Endothelial cell of umbilical vein (primary cell): ENCODE results near the gene ARMH4. TPM values are rescaled to one million over a fixed set of nuclear protein-coding genes. Genes with fewer than 3 reads are reported as not detected.

Experiments
- BruUV-seq: library from RNA; stranded (reverse); fragments of 400-500 nt; replicated peaks from 2 replicates; lab custom pipeline; 2021; lab: Mats Ljungman, UMichigan
- CTCF ChIA-PET: fragments of 300-600, 350-600 bp; sonication (Branson Sonifier 250); formaldehyde crosslinking; loops from one replicate; lab custom pipeline; 2021; ENCODE audit warnings: antibody characterized with exemption, inconsistent platforms; lab: Charles Lee
- POLR2A ChIA-PET: fragments of 300-600, 350-600 bp; sonication (Branson Sonifier 250); formaldehyde crosslinking; loops from one replicate; lab custom pipeline; 2021; ENCODE audit warnings: antibody characterized with exemption, inconsistent platforms; lab: Charles Lee
- DNase-seq: peaks from one replicate; pipeline ENCODE4 v3.0.0-alpha.2; 2011; ENCODE audit warnings: low read depth, low spot score
- FAIRE-seq: peaks from 2 replicates; lab custom pipeline; 2011; peaks lifted over from hg19 to GRCh38; lab: Jason Lieb, UNC
- H2AFZ ChIP-seq: 2 replicates; pipeline ENCODE4 v1.6.0; 2012; ENCODE audit warnings: low read depth, low read length, control low read depth, inconsistent platforms
- H3K27ac ChIP-seq: 2 replicates; pipeline ENCODE4 v1.5.1; 2011; ENCODE audit warnings: low read depth, mild to moderate bottlenecking, control low read depth, low read length, moderate library complexity; ENCODE audit not compliant: insufficient read depth
- H3K27me3 ChIP-seq, 2 experiments: 2 replicates each; pipeline versions ENCODE4 v1.6.0 to v1.6.1; 2011; ENCODE audit warnings: low read length in 2 of 2, mixed read lengths in 1 of 2; ENCODE audit not compliant: control insufficient read depth in 2 of 2, insufficient read depth in 2 of 2
- H3K36me3 ChIP-seq, 2 experiments: 2 replicates in 1 of 2; 3 replicates in 1 of 2; pipeline ENCODE4 v1.5.1; 2011; ENCODE audit warnings: low read length in 2 of 2, mild to moderate bottlenecking in 1 of 2, moderate library complexity in 1 of 2; ENCODE audit not compliant: control insufficient read depth in 2 of 2, insufficient read depth in 2 of 2; ENCODE audit errors: extremely low read depth in 1 of 2
- H3K4me1 ChIP-seq: 3 replicates; pipeline ENCODE4 v1.5.1; 2011; ENCODE audit warnings: mild to moderate bottlenecking, low read length; ENCODE audit not compliant: control insufficient read depth, insufficient read depth; ENCODE audit errors: extremely low read depth
- H3K4me2 ChIP-seq: 2 replicates; pipeline ENCODE4 v1.6.1; 2011; ENCODE audit warnings: low read length, control low read depth, mixed read lengths; ENCODE audit not compliant: insufficient read depth
- H3K4me3 ChIP-seq, 3 experiments: fragments of 200-600 bp in 1 of 3; sonication (generic), shearing (Covaris generic) in 1 of 3; replicated peaks in 1 of 3; 2 replicates each; pipeline ENCODE4 v1.5.1; 2011 to 2016; ENCODE audit warnings: control low read depth in 3 of 3, low read length in 3 of 3, mild to moderate bottlenecking in 2 of 3, inconsistent platforms in 1 of 3, low read depth in 1 of 3, moderate library complexity in 1 of 3; ENCODE audit not compliant: insufficient read depth in 1 of 3
- H3K79me2 ChIP-seq: 2 replicates; pipeline ENCODE4 v1.6.0; 2012; ENCODE audit warnings: low read length, inconsistent platforms; ENCODE audit not compliant: control insufficient read depth, insufficient read depth
- H3K9ac ChIP-seq: replicated peaks from 2 replicates; pipeline ENCODE3; 2011; ENCODE audit warnings: low read length, control low read depth; ENCODE audit not compliant: insufficient read depth; ENCODE audit errors: extremely low read depth
- H3K9me1 ChIP-seq: replicated peaks from 3 replicates; pipeline ENCODE4 v1.6.0; 2011; ENCODE audit warnings: mild to moderate bottlenecking, low read length; ENCODE audit not compliant: control insufficient read depth, insufficient read depth; ENCODE audit errors: extremely low read depth
- H3K9me3 ChIP-seq: replicated peaks from 2 replicates; pipeline ENCODE4 v1.5.1; 2012; ENCODE audit warnings: low read length, inconsistent platforms; ENCODE audit not compliant: control insufficient read depth, insufficient read depth
- H4K20me1 ChIP-seq: replicated peaks from 2 replicates; pipeline ENCODE3; 2011; ENCODE audit warnings: mild to moderate bottlenecking, low read length; ENCODE audit not compliant: control insufficient read depth, insufficient read depth; ENCODE audit errors: extremely low read depth
- EZH2 ChIP-seq: IDR thresholded peaks from 2 replicates; pipeline ENCODE4 v1.6.1; 2012; ENCODE audit warnings: borderline replicate concordance, low read depth, mild to moderate bottlenecking, moderate library complexity, low read length, inconsistent platforms; ENCODE audit not compliant: severe bottlenecking
- FOS ChIP-seq: IDR thresholded peaks from 2 replicates; pipeline ENCODE4 v1.6.1; 2011; ENCODE audit warnings: mild to moderate bottlenecking, low read length, moderate library complexity, borderline replicate concordance; ENCODE audit not compliant: insufficient read depth
- GATA2 ChIP-seq: IDR thresholded peaks from 2 replicates; pipeline ENCODE4 v1.7.0; 2011; ENCODE audit warnings: low read depth, mild to moderate bottlenecking, moderate library complexity, mixed read lengths, low read length; ENCODE audit not compliant: insufficient read length, insufficient read depth
- JUN ChIP-seq: IDR thresholded peaks from 2 replicates; pipeline ENCODE4 v1.6.1; 2011; ENCODE audit warnings: borderline replicate concordance, low read depth; ENCODE audit not compliant: insufficient read length, insufficient read depth
- MAX ChIP-seq: IDR thresholded peaks from 2 replicates; pipeline ENCODE4 v1.6.1; 2011; ENCODE audit not compliant: insufficient read depth, insufficient read length
- MYC ChIP-seq: IDR thresholded peaks from one replicate; pipeline ENCODE4 v1.6.1; 2011; ENCODE audit warnings: mild to moderate bottlenecking, low read depth, low read length
- POLR2A ChIP-seq: IDR thresholded peaks from 2 replicates; pipeline ENCODE4 v1.6.1; 2012; ENCODE audit warnings: low read depth, mild to moderate bottlenecking, control low read depth, low read length
- POLR2AphosphoS5 ChIP-seq: IDR thresholded peaks from 2 replicates; pipeline ENCODE4 v1.6.1; 2012; ENCODE audit warnings: low read depth, mild to moderate bottlenecking, control low read depth, low read length, moderate library complexity; ENCODE audit not compliant: insufficient read depth
- dilution Hi-C: fragments of 300-500 bp; cut with MboI; formaldehyde crosslinking; loops from one replicate; pipeline ENCODE4 v1.15.0; 2019; ENCODE audit warnings: low sequenced_read_pairs; ENCODE audit not compliant: extremely low pct_ligation_motif_present
- intact Hi-C: fragments of 100-400 bp; cut with micrococcal nuclease; formaldehyde crosslinking; loops from one replicate; pipeline ENCODE4 v1.10.0; 2022
- polyA plus RNA-seq, 4 experiments: library from polyadenylated mRNA; depleted of rRNA in 3 of 4; stranded (reverse) in 3 of 4; unstranded in 1 of 4; fragments of >200 nt; gene quantifications; 2 replicates each; pipeline versions ENCODE4 v1.2.1 to v1.2.3, GENCODE V29; 2011 to 2012; ENCODE audit warnings: missing spikeins in 1 of 4
- total RNA-seq: library from RNA; stranded (reverse); gene quantifications from 2 replicates; pipeline ENCODE4 v1.2.3, GENCODE V29; 2021
- TF ChIP-seq, protein P1 (sequence below), 2 donors: IDR thresholded peaks; 1 replicate in 1 of 2; 2 replicates in 1 of 2; pipeline ENCODE4 v1.5.1; 2011; ENCODE audit warnings: low read length in 2 of 2, mild to moderate bottlenecking in 2 of 2, moderate library complexity in 2 of 2, control low read depth in 1 of 2, inconsistent platforms in 1 of 2, low read depth in 1 of 2; ENCODE audit not compliant: insufficient read depth in 1 of 2; ENCODE audit errors: extremely low read depth in 1 of 2

Gene ARMH4
- total and polyA plus RNA-seq, 2 donors (not counting 3 experiments of a cell fraction or from before 2014, with no cell fraction given), result 1.1 to 3.0 TPM

GRCh38 chr14:57999979-58000378, 152.0 kb downstream of the ARMH4 start:
- Histone ChIP-seq H3K4me2 (no peak overlapping the region), H3K27me3 (no peaks in the 10 kb centered on the region), H4K20me1 (no peaks in the 10 kb centered on the region), H3K4me1 (no peaks in the 10 kb centered on the region), H3K4me3 (no peak overlapping the region), H3K9me1 (no peaks in the 10 kb centered on the region), H2AFZ (no peak overlapping the region), H3K36me3 (no peaks in the 10 kb centered on the region), H3K27ac (no peak overlapping the region), H3K79me2 (no peaks in the 10 kb centered on the region), H3K9me3 (no peaks in the 10 kb centered on the region), H3K9ac (no peak overlapping the region)
- dilution Hi-C loops, result no loop called here
- TF ChIP-seq GATA2, result no peak
- no peak for TF ChIP-seq JUN
- TF ChIP-seq POLR2A, result no peak
- TF ChIP-seq MAX, result no peak
- TF ChIP-seq EZH2, result no peak
- TF ChIP-seq, protein P1, sequence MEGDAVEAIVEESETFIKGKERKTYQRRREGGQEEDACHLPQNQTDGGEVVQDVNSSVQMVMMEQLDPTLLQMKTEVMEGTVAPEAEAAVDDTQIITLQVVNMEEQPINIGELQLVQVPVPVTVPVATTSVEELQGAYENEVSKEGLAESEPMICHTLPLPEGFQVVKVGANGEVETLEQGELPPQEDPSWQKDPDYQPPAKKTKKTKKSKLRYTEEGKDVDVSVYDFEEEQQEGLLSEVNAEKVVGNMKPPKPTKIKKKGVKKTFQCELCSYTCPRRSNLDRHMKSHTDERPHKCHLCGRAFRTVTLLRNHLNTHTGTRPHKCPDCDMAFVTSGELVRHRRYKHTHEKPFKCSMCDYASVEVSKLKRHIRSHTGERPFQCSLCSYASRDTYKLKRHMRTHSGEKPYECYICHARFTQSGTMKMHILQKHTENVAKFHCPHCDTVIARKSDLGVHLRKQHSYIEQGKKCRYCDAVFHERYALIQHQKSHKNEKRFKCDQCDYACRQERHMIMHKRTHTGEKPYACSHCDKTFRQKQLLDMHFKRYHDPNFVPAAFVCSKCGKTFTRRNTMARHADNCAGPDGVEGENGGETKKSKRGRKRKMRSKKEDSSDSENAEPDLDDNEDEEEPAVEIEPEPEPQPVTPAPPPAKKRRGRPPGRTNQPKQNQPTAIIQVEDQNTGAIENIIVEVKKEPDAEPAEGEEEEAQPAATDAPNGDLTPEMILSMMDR (IDR thresholded peaks at IDR 0.05; ENCODE audit: extremely low read depth in 1 of 2, insufficient read depth in 1 of 2, low read depth in 1 of 2, low read length in 2 of 2), result no peak
- TF ChIP-seq FOS, result no peak
- no peak for TF ChIP-seq POLR2AphosphoS5
- TF ChIP-seq MYC, result no peak
- intact Hi-C loops, result no loop called here
- FAIRE-seq (no peak), DNase-seq (no peak)
- BruUV-seq, result no TSS peak
- ChIA-PET POLR2A (no interaction called here), CTCF (no interaction called here)
